Colon (tissue), 2 donors: ENCODE measurements around the gene RIMS4.
"Not testable (repeated sequence)": the region's sequence is repeated elsewhere in the genome, so short reads cannot be mapped to it uniquely, and the experiment has no call there.

Experiments
- FAIRE-seq: peaks from 2 replicates; lab custom pipeline; 2012; peaks lifted over from hg19 to GRCh38; lab: Jason Lieb, UNC
- donor health status: control.
- donor health status: control.

The RIMS4 gene

DNA sequence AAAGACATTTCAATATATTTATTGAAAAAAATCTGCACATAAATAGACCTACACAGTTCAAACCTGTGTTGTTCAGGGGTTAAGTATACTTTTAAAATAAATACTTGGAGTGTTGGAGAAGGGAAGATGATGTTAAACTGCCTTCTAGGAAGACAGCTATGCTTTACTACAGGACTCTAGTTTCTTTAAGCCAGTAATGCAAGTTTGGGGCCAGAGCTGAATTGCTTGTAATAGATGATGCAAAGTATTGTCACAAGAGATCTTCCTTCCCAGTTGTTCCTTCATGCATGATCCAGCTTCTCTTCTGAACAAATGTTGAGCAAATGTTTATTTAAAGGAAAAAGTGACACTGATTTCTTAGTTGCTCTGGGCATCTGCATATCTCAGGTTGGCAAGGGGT is 20.2 kb upstream of the RIMS4 start:
- FAIRE-seq, result no peak

DNA sequence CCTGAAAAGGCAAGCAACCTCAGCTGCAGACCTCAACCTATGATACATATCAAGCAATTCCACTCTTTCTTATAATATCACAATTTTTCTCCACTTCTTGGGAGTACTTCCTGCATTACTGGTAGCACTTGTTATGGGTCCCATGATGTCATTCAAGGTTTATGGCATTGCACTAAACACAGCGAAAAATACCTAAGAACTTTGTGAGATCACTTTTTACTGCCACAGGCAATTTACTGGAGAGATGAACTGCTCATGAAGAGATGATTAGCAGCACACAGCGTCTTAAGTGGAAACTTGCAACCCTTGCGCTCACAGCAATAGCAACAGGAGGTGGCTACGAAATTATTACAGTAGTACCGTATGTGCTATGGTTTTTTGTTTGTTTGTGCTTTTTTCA is 19.3 kb upstream of the RIMS4 start:
- FAIRE-seq, result no peak

- no peak for FAIRE-seq
Observed at GRCh38 chr20:44828640-44829039, 18.3 kb upstream of the RIMS4 start.

DNA sequence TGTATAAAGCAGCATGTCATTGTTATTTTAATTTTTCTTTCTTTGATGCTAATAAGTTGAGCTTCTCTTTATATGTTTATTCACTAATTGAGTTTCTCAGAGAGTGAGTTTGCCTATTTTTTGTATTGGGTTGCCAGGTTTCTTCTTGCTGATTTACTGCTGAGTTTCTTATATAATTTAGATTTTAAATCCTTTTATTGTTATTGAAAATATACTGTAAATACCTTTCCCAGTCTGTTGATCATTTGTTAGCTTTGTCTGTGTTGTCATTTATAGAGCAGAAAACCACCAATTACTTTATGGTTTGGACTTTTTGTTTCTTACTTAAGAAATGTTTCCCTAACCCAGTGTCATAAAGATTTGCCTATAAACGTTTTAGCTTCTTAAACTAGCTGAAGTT is 17.1 kb upstream of the RIMS4 start:
- FAIRE-seq, result no peak

- not testable (repeated sequence) for FAIRE-seq
Observed at GRCh38 chr20:44821576-44821975, 11.2 kb upstream of the RIMS4 start.

DNA sequence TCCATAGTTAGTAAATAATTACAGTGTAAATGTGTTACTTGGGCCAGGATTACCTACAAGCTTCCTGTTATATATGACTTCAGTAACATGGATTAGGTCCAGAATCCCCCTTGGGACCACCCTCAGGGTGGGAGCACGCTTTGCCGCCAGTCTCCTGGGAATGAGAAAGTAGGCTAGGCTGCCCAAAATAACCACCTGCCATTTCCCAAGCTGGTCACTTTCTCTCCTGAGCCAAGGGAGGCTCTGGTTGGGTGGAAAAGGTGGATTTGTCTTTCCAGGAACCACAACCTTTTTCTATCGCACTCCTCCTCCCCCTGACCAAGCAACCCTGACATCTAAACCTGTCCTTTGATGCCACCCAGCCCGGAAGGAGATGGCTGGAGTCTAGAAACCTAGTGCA is 9.6 kb upstream of the RIMS4 start:
- FAIRE-seq, result no peak

DNA sequence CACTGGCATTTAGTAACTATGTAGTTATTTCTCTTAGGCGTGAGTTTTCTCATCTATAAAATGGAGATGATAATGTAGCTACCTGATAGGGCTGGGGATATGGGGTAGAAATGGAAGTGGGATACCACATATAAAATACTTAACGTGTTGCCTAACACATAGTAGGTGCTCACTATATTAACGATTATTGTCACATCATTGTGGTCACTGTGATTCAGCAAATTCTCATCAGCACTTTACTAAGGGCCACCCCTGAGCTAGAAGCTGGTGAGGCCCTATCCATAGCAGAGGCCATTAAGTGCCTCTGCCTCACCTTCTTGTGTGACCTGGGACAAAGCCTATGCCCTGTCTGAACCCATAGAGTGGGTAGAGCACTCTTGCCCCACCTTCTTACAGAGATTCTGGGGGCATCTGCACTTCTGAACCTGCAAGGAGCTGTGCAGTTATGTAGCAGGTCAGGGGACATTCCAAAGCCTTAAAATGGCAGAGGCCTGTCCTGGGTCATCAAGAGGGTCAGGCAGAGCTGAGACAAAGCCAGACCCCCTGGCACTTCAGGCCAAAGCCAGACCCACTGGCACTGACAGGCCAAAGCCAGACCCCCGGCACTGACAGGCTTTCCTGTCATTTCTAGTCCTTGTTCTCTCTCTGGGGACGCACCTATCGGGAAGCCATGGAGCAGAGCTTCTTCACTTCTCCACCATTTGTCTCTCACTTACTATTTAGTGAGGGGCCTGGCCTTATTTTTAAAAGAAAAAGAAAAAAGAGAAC is 7.0 kb upstream of the RIMS4 start:
- no peak for FAIRE-seq

GRCh38 chr20:44814937-44815336 is 4.6 kb upstream of the RIMS4 start:
- FAIRE-seq, result no peak

GRCh38 chr20:44811150-44811685 is 872 bp upstream of the RIMS4 start:
- no peak for FAIRE-seq

DNA sequence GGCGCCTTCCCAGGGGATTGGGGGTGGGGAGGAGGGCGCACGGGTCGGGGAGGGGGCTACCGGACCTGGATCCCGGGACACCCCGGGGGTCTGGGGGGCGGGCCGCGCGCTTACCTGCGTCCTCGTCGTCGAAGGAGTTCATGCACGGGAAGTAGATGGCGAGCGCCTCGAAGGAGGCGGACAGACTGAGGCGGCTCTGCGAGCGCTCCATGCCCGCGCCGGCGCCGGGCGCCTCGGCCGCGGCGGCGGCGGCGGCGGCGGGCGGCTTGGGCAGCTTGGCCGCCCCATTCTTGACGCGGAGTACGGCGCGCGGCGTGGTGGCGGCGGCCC is 320 bp downstream of the RIMS4 start:
- FAIRE-seq, result no peak

GRCh38 chr20:44809380-44810060 is 826 bp downstream of the RIMS4 start:
- no peak for FAIRE-seq

DNA sequence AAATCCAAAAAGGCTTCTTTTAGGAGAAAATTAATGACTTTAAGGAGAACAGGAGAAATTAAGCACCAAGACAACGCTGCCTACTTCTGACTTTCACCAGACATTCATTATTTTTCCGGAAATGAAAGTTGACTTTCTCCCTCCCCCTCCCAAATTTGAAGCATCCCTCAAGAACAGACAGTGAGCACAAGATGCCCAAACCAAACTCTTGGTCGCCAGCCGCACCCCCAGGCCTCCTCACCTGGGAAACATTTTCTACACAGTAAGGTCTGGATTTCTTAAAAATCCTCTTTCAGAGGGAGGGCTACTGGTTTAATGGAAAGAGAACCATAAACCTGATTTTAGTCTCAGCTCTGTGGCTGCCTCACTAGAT is 2.7 kb downstream of the RIMS4 start:
- FAIRE-seq, result no peak

- no peak for FAIRE-seq
Observed at GRCh38 chr20:44807051-44807683, 3.2 kb downstream of the RIMS4 start.

DNA sequence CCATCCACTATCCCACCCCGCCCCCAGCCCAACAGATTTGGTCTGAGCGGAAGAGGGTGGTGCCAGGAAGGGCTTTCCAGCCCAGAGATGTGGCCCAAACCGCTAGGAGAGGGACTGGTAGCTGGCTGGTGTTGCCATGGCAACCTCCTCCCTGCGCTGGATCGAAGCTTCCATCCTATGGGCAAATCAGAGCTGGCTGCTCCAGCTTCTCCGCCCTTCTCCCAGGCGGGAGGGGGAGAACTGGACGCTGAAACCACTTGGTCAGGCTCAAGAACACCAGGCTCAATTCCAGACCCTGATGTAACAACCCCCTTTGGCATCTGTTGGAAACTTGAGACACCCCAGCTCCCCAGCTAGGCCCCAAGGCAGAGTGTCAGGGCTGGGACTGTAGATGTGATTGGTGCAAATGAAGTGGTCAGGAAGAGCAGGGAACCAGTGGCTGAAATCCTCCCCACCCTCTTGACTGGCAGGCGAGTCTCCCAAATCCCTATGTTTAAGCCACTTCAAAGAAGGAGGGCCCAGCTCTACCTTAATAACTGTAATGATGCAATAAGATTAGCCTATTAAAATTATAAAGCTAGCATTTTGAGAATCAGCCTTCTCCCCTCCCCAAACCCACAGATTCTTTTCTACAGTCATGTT is 4.2 kb downstream of the RIMS4 start:
- FAIRE-seq, result no peak

- no peak for FAIRE-seq
Observed at GRCh38 chr20:44805335-44805978, 4.9 kb downstream of the RIMS4 start.

GRCh38 chr20:44803383-44803941 is 6.9 kb downstream of the RIMS4 start:
- no peak for FAIRE-seq

- FAIRE-seq, result no peak
Observed at GRCh38 chr20:44802702-44803101, 7.6 kb downstream of the RIMS4 start.

- FAIRE-seq, result no peak
Observed at GRCh38 chr20:44800391-44801046, 9.8 kb downstream of the RIMS4 start.

- no peak for FAIRE-seq
Observed at GRCh38 chr20:44799691-44800090, 10.7 kb downstream of the RIMS4 start.

- FAIRE-seq, result no peak
Observed at GRCh38 chr20:44796758-44797457, 13.4 kb downstream of the RIMS4 start.

GRCh38 chr20:44796311-44796710 is 14.0 kb downstream of the RIMS4 start:
- no peak for FAIRE-seq
